ENCODE measurements around the gene MTIF2.
"Not testable (repeated sequence)": the region's sequence is repeated elsewhere in the genome, so short reads cannot be mapped to it uniquely, and the experiment has no call there.

The MTIF2 gene

DNA sequence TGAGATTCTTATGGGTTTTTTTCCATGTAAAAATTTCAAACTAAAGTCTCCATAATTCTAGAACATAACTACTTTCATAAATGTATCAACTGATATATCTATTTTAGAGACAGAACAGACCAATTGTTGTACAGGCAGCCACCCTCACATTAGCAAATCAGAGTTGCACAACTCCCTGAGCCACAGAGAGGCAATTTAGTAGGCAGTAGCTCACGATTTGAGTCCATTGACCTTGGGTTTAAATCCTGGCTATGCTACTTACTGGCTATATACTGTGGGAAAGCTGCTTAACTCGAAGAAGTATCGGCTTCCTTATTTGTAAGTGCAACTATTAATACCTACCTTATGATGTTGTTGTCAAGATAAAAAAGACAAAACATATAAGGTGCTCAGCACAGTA is 16.2 kb downstream of the MTIF2 start:
- Histone ChIP-seq H3K9me3 (ENCODE audit: low read depth, low read length) (no peaks in the 10 kb centered on the region), H3K9ac (ENCODE audit: insufficient read length) (no peak overlapping the region), H3K4me3 (no peak overlapping the region), H3K27ac (no peak overlapping the region), H3K36me3 (ENCODE audit: insufficient read depth, low read length) (peaks cover 29% of the 10 kb centered on the region)
- no peak for DNase-seq (ENCODE audit: low read depth, low spot score)
- TF ChIP-seq EZH2 (IDR thresholded peaks at IDR 0.05) (no peak), FOXP2 (optimal IDR thresholded peaks at IDR 0.05; ENCODE audit: control extremely low read depth, extremely low read length, insufficient read depth) (no peak), POLR2AphosphoS5 (IDR thresholded peaks at IDR 0.05; ENCODE audit: borderline replicate concordance, low read depth, low read length) (no peak)

DNA sequence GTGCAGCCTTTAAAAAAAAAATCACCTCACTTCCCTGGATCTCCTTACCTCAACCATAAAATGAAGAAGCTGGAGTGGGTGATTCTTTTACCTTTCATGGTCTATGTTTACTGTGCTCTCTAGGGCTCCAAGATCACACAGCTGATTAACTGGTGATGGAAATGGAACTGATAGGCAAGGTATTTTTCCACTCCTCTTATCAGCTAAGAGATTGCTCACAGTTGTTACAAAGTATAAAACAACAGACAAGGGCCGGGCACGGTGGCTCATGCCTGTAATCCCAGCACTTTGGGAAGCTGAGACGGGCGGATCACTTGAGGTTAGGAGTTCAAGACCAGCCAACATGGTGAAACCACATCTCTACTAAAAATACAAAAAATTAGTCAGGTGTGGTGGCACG is 22.0 kb downstream of the MTIF2 start:
- H3K27ac ChIP-seq, result no peak overlapping the region
- TF ChIP-seq FOXP2 (optimal IDR thresholded peaks at IDR 0.05; ENCODE audit: control extremely low read depth, extremely low read length, insufficient read depth) (no peak), POLR2AphosphoS5 (IDR thresholded peaks at IDR 0.05; ENCODE audit: borderline replicate concordance, low read depth, low read length) (no peak), EZH2 (IDR thresholded peaks at IDR 0.05) (no peak)
- DNase-seq (ENCODE audit: low read depth, low spot score), result no peak

DNA sequence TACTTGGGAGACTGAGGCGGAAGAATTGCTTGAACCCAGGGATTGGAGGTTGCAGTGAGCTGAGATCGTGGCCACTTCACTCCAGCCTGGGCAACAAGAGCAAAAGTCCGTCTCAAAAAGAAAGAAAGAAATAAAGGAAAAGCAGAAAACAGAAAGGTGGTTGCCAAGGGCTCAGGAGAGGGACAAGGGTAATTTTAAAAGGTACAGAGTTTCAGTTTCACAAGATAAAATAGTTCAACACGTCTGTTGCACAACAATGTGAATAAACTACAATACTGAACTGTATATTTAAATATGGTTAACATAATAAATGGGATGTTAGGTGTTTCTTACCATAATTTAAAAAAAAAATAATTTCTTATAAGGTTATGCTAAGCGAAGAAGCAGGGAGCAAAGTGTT is 23.6 kb downstream of the MTIF2 start:
- Histone ChIP-seq H3K36me3 (ENCODE audit: insufficient read depth, low read length) (peaks cover 35% of the 10 kb centered on the region), H3K4me3 (no peak overlapping the region)

More for the DNA sequence above, 22.0 kb downstream of the MTIF2 start:
- Histone ChIP-seq H3K9me3 (ENCODE audit: low read depth, low read length) (no peaks in the 10 kb centered on the region), H3K36me3 (ENCODE audit: insufficient read depth, low read length) (peaks cover 39% of the 10 kb centered on the region), H3K9ac (ENCODE audit: insufficient read length) (no peak overlapping the region), H3K4me3 (no peak overlapping the region)

GRCh38 chr2:55242617-55243016 is 26.4 kb downstream of the MTIF2 start:
- no peak overlapping the region for H3K27ac ChIP-seq
- no peak for DNase-seq (ENCODE audit: low read depth, low spot score)
- no peak for TF ChIP-seq FOXP2 (optimal IDR thresholded peaks at IDR 0.05; ENCODE audit: control extremely low read depth, extremely low read length, insufficient read depth)
- no peak for TF ChIP-seq POLR2AphosphoS5 (IDR thresholded peaks at IDR 0.05; ENCODE audit: borderline replicate concordance, low read depth, low read length)
- H3K9me3 ChIP-seq (ENCODE audit: low read depth, low read length), result no peaks in the 10 kb centered on the region
- peaks cover 40% of the 10 kb centered on the region for H3K36me3 ChIP-seq (ENCODE audit: insufficient read depth, low read length)
- no peak overlapping the region for H3K4me3 ChIP-seq
- H3K9ac ChIP-seq (ENCODE audit: insufficient read length), result no peak overlapping the region

More for the DNA sequence above, 23.6 kb downstream of the MTIF2 start:
- DNase-seq (ENCODE audit: low read depth, low spot score), result no peak
- H3K9ac ChIP-seq (ENCODE audit: insufficient read length), result no peak overlapping the region
- no peak overlapping the region for H3K27ac ChIP-seq
- H3K9me3 ChIP-seq (ENCODE audit: low read depth, low read length), result no peaks in the 10 kb centered on the region
- no peak for TF ChIP-seq EZH2 (IDR thresholded peaks at IDR 0.05)
- no peak for TF ChIP-seq POLR2AphosphoS5 (IDR thresholded peaks at IDR 0.05; ENCODE audit: borderline replicate concordance, low read depth, low read length)
- no peak for TF ChIP-seq FOXP2 (optimal IDR thresholded peaks at IDR 0.05; ENCODE audit: control extremely low read depth, extremely low read length, insufficient read depth)

- H3K4me3 ChIP-seq; DNase-seq (ENCODE audit: low read depth, low spot score); H3K9ac ChIP-seq (ENCODE audit: insufficient read length); H3K9me3 ChIP-seq (ENCODE audit: low read depth, low read length); H3K27ac ChIP-seq: not testable (repeated sequence)
- peaks cover 45% of the 10 kb centered on the region for H3K36me3 ChIP-seq (ENCODE audit: insufficient read depth, low read length)
Measured at GRCh38 chr2:55241582-55241981, 27.4 kb downstream of the MTIF2 start.

DNA sequence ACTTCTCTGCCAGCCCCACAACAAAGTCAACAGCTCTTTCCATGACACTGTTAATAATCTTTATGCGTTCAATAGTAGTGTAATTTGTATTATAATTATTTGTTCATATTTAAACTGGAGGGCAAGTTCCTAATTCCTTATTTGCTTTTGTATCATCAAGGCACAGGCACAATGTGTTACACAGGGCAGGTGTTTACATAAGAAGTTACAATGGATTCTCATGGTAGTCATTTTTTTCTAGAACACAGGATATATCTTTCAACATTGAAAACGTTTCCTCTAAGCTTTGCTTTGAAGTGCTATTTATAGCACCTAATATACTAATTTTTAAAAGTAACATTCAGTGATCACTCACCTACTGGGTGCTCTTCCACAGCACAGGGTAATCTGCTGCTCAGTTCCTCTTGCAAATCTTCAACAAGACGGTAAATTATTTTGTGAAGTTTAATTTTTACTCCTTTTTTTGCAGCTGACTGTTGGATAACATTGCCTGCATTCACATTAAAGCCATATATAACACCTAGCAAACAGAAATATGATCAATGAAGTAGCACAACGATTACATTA is 29.3 kb downstream of the MTIF2 start:
- Histone ChIP-seq H3K9me3 (ENCODE audit: low read depth, low read length) (no peaks in the 10 kb centered on the region), H3K4me3 (no peak overlapping the region), H3K27ac (peak overlapping the region; percentile 51; the same call in 1 of the 2 replicates), H3K36me3 (ENCODE audit: insufficient read depth, low read length) (peaks cover 55% of the 10 kb centered on the region), H3K9ac (ENCODE audit: insufficient read length) (no peak overlapping the region)
- DNase-seq (ENCODE audit: low read depth, low spot score), result no peak
- TF ChIP-seq FOXP2 (optimal IDR thresholded peaks at IDR 0.05; ENCODE audit: control extremely low read depth, extremely low read length, insufficient read depth) (no peak), EZH2 (IDR thresholded peaks at IDR 0.05) (no peak), POLR2AphosphoS5 (IDR thresholded peaks at IDR 0.05; ENCODE audit: borderline replicate concordance, low read depth, low read length) (no peak)

DNA sequence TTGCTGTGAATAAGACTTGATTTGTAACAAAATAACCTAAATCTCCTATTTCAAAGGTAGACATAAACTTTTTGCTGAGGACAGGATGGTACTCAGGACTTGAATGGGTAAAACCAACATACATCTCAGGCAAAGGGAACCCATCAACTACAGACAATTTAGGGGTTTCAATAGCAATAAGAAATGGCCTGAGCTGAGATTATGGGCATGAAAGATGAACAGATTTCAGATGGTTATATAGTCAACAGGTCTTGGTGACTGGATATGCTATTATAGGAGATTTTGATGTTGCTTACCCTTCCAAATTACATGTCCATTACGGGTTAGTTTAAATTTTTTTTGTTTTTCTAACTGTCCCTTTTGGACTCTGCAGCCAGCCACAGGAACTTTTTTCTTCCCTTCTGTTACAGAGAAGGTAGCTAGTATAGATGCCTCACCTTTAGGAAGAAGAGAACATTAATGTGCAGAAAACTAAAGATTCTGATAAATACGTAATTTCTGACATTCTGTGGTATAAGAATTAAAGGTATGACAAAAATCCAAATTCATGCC is 32.0 kb downstream of the MTIF2 start:
- peaks cover 50% of the 10 kb centered on the region for H3K36me3 ChIP-seq (ENCODE audit: insufficient read depth, low read length)
- H3K9ac ChIP-seq (ENCODE audit: insufficient read length), result no peak overlapping the region
- DNase-seq (ENCODE audit: low read depth, low spot score), result no peak
- peak overlapping the region; percentile 69 for H3K27ac ChIP-seq
- no peak overlapping the region for H3K4me3 ChIP-seq
- no peak for TF ChIP-seq FOXP2 (optimal IDR thresholded peaks at IDR 0.05; ENCODE audit: control extremely low read depth, extremely low read length, insufficient read depth)
- TF ChIP-seq POLR2AphosphoS5 (IDR thresholded peaks at IDR 0.05; ENCODE audit: borderline replicate concordance, low read depth, low read length), result no peak; the same call in 1 of the 2 replicates
- TF ChIP-seq EZH2 (IDR thresholded peaks at IDR 0.05), result no peak
- no peaks in the 10 kb centered on the region for H3K9me3 ChIP-seq (ENCODE audit: low read depth, low read length)

DNA sequence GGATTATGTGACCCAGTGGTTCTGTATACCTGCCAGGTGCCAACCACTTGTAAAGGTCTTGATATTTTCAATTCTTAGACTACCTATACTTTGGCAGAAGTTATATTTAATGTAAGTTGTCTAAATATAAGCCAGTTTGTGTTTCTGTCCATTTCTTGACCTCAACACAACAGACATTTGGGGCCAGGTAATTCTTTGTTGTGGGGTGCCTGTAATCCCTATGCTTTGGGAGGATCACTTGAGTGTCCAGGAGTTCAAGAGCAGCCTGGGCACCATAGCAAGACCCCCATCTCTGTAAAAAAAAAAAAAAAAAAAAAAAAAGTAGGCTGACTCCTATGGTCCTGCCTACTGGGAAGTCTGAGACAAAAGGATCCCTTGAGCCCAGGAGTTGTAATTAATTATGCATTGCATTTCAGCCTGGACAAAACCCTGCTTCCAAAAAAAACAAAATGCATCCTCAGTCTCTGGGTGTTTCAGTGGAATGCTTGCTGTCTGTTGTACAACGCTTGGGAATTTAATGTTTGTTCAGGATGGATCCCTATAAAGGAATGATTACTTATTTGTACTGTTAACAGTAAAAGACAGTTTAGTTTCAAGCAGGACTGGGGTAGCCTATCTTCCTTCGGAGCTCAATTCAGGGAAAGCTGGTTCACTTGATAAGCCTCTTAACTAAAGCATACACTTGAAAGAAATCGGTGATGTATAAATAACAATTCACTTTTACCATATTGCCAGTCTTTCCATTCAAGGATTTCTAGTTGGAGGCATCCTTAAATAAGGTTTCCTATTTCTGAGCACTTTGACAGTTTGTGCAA is 33.1 kb downstream of the MTIF2 start:
- H3K9ac ChIP-seq (ENCODE audit: insufficient read length), result no peak overlapping the region
- no peak for DNase-seq (ENCODE audit: low read depth, low spot score)
- H3K9me3 ChIP-seq (ENCODE audit: low read depth, low read length), result no peaks in the 10 kb centered on the region
- peak overlapping the region; percentile 69 for H3K27ac ChIP-seq
- H3K4me3 ChIP-seq, result no peak overlapping the region
- TF ChIP-seq POLR2AphosphoS5 (IDR thresholded peaks at IDR 0.05; ENCODE audit: borderline replicate concordance, low read depth, low read length), result no peak; the same call in 1 of the 2 replicates
- no peak for TF ChIP-seq EZH2 (IDR thresholded peaks at IDR 0.05)
- no peak for TF ChIP-seq FOXP2 (optimal IDR thresholded peaks at IDR 0.05; ENCODE audit: control extremely low read depth, extremely low read length, insufficient read depth)
- H3K36me3 ChIP-seq (ENCODE audit: insufficient read depth, low read length), result peaks cover 49% of the 10 kb centered on the region

Data from SK-N-MC (cell line).